ENCODE data around the gene KRTAP10-4.

DNA sequence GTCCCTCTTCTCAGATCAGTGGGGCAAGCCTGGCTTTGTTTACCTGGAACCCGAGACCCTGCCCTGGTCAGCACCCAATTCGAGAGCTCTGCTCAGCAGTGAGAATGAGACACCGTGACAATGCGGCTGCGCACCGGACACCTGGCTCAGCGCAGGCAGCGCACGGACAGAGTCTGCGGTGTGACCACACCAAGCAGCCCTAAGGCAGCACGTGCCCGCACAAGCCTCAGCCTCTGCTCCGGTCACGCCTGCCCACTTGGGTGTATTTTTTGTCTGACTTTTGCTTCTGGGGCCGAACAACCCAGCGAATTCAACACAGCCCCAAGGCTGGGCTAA lies 43.0 kb downstream of the KRTAP10-4 start:
- TF ChIP-seq, protein P1, sequence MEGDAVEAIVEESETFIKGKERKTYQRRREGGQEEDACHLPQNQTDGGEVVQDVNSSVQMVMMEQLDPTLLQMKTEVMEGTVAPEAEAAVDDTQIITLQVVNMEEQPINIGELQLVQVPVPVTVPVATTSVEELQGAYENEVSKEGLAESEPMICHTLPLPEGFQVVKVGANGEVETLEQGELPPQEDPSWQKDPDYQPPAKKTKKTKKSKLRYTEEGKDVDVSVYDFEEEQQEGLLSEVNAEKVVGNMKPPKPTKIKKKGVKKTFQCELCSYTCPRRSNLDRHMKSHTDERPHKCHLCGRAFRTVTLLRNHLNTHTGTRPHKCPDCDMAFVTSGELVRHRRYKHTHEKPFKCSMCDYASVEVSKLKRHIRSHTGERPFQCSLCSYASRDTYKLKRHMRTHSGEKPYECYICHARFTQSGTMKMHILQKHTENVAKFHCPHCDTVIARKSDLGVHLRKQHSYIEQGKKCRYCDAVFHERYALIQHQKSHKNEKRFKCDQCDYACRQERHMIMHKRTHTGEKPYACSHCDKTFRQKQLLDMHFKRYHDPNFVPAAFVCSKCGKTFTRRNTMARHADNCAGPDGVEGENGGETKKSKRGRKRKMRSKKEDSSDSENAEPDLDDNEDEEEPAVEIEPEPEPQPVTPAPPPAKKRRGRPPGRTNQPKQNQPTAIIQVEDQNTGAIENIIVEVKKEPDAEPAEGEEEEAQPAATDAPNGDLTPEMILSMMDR (IDR thresholded peaks at IDR 0.05): no peak
- TF ChIP-seq POLR2AphosphoS5 (IDR thresholded peaks at IDR 0.05): no peak

Data from prostate gland (tissue), 2 donors.